Upper lobe of left lung (tissue), 4 donors: Measurements from ENCODE around the gene CANX.

ENCODE experiments used
- EP300 ChIP-seq, 4 donors: sonication (generic); formaldehyde crosslinking; IDR thresholded peaks; one replicate each; pipeline ENCODE4 v1.5.1; 2017; ENCODE audit warnings: antibody characterized with exemption in 4 of 4, control low read depth in 2 of 4
- POLR2AphosphoS5 ChIP-seq, 2 donors: sonication (generic); formaldehyde crosslinking; IDR thresholded peaks; one replicate each; pipeline ENCODE4 v1.5.1; 2017; ENCODE audit warnings: antibody characterized with exemption in 2 of 2
- TF ChIP-seq, protein P1 (sequence below), 6 experiments: fragments of 450-650 bp in 4 of 6; fragments of 200-600 bp in 2 of 6; sonication (generic) in 2 of 6; IDR thresholded peaks; one replicate each; pipeline ENCODE4 v1.5.1; 2016 to 2019; ENCODE audit warnings: antibody characterized with exemption in 6 of 6

DNA sequence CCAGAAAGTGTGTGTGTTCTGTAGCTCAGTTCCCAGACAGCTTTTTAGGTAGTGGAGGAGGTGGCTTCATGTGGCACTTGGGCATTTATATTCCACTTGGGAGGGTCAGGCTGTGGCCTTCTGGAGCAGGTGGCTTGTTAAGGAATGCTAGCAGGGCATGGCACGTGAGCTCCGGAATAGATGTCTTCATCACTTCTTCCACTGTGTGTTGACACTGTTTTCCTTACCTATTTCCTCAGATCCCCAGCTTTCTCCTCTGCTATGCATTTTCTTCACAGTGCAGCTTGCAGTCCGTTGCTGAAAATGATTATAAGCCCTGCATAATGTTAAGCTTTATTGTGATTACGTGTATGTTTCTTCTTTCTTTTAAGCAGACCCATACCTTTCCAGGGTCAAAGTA, 30.5 kb downstream of the CANX start:
- TF ChIP-seq, protein P1, sequence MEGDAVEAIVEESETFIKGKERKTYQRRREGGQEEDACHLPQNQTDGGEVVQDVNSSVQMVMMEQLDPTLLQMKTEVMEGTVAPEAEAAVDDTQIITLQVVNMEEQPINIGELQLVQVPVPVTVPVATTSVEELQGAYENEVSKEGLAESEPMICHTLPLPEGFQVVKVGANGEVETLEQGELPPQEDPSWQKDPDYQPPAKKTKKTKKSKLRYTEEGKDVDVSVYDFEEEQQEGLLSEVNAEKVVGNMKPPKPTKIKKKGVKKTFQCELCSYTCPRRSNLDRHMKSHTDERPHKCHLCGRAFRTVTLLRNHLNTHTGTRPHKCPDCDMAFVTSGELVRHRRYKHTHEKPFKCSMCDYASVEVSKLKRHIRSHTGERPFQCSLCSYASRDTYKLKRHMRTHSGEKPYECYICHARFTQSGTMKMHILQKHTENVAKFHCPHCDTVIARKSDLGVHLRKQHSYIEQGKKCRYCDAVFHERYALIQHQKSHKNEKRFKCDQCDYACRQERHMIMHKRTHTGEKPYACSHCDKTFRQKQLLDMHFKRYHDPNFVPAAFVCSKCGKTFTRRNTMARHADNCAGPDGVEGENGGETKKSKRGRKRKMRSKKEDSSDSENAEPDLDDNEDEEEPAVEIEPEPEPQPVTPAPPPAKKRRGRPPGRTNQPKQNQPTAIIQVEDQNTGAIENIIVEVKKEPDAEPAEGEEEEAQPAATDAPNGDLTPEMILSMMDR (IDR thresholded peaks at IDR 0.05) = no peak
- TF ChIP-seq EP300 (IDR thresholded peaks at IDR 0.05) (no peak), POLR2AphosphoS5 (IDR thresholded peaks at IDR 0.05) (no peak)
